ENCODE measurements around the gene FBN1. TPM values are rescaled to one million over a fixed set of nuclear protein-coding genes. Genes with fewer than 3 reads are reported as not detected.

FBN1 gene
- total RNA-seq, 1 experiment from 2014 or later = 5.2 TPM

DNA sequence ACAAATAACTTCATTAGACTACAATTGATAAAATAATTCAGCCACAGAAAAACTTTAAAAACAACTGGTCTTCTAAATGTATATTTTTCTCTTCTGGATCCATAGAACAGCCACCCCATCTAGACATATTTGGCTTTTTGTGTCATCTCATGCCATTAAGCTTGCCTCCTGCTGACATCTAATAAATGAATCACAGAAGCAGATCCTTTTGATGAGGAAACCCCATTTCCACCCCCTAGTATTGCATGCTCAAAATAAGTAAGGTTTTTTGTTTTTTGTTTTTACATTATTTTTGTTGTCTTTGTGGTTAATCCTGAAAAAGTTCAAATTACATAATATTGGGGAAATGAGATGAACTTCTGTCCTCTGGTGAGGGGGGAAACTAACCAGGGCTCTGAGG is 219.5 kb downstream of the FBN1 start:
- Mint-ChIP-seq H3K36me3 (no peaks in the 10 kb centered on the region), H3K27ac (no peak overlapping the region), H3K9me3 (no peaks in the 10 kb centered on the region), H3K4me3 (no peak overlapping the region), H3K4me1 (peaks cover 16% of the 10 kb centered on the region), H3K27me3 (ENCODE audit: low read depth) (no peaks in the 10 kb centered on the region)
- TF ChIP-seq CBFB (CRISPR knock-in tag; IDR thresholded peaks at IDR 0.05; ENCODE audit: low read depth) (no peak), FOXK1 (CRISPR knock-in tag; IDR thresholded peaks at IDR 0.05) (no peak)
- TF ChIP-seq, protein P1, sequence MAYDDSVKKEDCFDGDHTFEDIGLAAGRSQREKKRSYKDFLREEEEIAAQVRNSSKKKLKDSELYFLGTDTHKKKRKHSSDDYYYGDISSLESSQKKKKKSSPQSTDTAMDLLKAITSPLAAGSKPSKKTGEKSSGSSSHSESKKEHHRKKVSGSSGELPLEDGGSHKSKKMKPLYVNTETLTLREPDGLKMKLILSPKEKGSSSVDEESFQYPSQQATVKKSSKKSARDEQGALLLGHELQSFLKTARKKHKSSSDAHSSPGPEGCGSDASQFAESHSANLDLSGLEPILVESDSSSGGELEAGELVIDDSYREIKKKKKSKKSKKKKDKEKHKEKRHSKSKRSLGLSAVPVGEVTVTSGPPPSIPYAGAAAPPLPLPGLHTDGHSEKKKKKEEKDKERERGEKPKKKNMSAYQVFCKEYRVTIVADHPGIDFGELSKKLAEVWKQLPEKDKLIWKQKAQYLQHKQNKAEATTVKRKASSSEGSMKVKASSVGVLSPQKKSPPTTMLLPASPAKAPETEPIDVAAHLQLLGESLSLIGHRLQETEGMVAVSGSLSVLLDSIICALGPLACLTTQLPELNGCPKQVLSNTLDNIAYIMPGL (CRISPR knock-in tag; IDR thresholded peaks at IDR 0.05) = no peak
- POLR2A ChIA-PET = no interaction called here
- ATAC-seq (no peak), DNase-seq (ENCODE audit: low spot score) (no peak)
- CTCF ChIA-PET = no interaction called here

- ChIA-PET POLR2A (no interaction called here), CTCF (interaction anchor here (1.4 kb wide), 1 partner anchor 72 kb away, joined by 3 read pairs; no protein-coding TSS in a partner anchor)
- Mint-ChIP-seq H3K4me1 (peaks cover 16% of the 10 kb centered on the region), H3K4me3 (no peak overlapping the region), H3K27me3 (ENCODE audit: low read depth) (no peaks in the 10 kb centered on the region), H3K36me3 (no peaks in the 10 kb centered on the region), H3K27ac (no peak overlapping the region), H3K9me3 (no peaks in the 10 kb centered on the region)
- TF ChIP-seq NR3C1 (CRISPR knock-in tag; conservative IDR thresholded peaks at IDR 0.05; ENCODE audit: low read depth) (no peak), GRHL2 (CRISPR knock-in tag; IDR thresholded peaks at IDR 0.05; ENCODE audit: insufficient replicate concordance, severe bottlenecking) (no peak), NFE2L1 (CRISPR knock-in tag; IDR thresholded peaks at IDR 0.05) (no peak), ZNF423 (CRISPR knock-in tag; IDR thresholded peaks at IDR 0.05) (0 out of 2 replicates have a peak, but pooled peaks have one; percentile 49), USF2 (CRISPR knock-in tag; IDR thresholded peaks at IDR 0.05) (no peak), ZNF425 (CRISPR knock-in tag; conservative IDR thresholded peaks at IDR 0.05) (no peak), HMGA2 (CRISPR knock-in tag; IDR thresholded peaks at IDR 0.05) (no peak)
- no peak for DNase-seq (ENCODE audit: low spot score)
- ATAC-seq = no peak
Measured at GRCh38 chr15:48425051-48425450, 220.5 kb downstream of the FBN1 start.

DNA sequence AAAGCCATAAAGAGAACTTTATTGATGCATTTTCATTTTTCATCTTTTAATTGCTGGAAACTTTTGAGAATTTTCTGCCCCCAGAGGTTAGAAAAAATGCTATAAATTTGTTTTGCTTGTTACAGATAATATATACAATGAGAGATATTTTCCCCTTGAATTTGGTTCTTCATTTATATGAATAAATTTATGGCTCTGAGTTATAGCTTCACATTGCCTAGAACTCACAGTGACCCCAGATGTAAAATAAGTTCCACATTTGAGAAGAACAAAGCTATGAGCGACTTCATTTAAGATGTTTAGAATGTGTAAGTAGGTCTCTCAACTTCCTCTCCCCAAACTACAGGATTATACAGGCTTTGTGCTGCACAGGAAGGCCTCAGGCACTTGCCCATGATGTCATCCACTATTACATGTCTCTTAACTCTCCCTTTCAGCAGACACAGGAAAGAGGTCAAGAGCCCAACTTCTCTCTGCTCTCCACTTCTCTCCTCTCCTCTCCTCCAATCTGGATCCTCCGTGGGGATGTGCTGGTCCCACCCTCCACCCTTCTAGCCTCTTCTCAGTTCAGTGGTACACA is 221.5 kb downstream of the FBN1 start:
- no peaks in the 10 kb centered on the region for H3K36me3 Mint-ChIP-seq
- no peak overlapping the region for H3K27ac Mint-ChIP-seq
- ChIA-PET POLR2A (no interaction called here), CTCF (interaction anchor here (1.4 kb wide), 1 partner anchor 71 kb away, joined by 3 read pairs; no protein-coding TSS in a partner anchor)
- TF ChIP-seq TCF7 (CRISPR knock-in tag; IDR thresholded peaks at IDR 0.05; ENCODE audit: low read depth) = no peak
- TF ChIP-seq, protein P2, sequence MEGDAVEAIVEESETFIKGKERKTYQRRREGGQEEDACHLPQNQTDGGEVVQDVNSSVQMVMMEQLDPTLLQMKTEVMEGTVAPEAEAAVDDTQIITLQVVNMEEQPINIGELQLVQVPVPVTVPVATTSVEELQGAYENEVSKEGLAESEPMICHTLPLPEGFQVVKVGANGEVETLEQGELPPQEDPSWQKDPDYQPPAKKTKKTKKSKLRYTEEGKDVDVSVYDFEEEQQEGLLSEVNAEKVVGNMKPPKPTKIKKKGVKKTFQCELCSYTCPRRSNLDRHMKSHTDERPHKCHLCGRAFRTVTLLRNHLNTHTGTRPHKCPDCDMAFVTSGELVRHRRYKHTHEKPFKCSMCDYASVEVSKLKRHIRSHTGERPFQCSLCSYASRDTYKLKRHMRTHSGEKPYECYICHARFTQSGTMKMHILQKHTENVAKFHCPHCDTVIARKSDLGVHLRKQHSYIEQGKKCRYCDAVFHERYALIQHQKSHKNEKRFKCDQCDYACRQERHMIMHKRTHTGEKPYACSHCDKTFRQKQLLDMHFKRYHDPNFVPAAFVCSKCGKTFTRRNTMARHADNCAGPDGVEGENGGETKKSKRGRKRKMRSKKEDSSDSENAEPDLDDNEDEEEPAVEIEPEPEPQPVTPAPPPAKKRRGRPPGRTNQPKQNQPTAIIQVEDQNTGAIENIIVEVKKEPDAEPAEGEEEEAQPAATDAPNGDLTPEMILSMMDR (IDR thresholded peaks at IDR 0.05) = no peak
- H3K9me3 Mint-ChIP-seq = no peaks in the 10 kb centered on the region
- peaks cover 16% of the 10 kb centered on the region for H3K4me1 Mint-ChIP-seq
- DNase-seq (ENCODE audit: low spot score) (no peak), ATAC-seq (no peak)
- no peaks in the 10 kb centered on the region for H3K27me3 Mint-ChIP-seq (ENCODE audit: low read depth)
- no peak overlapping the region for H3K4me3 Mint-ChIP-seq

DNA sequence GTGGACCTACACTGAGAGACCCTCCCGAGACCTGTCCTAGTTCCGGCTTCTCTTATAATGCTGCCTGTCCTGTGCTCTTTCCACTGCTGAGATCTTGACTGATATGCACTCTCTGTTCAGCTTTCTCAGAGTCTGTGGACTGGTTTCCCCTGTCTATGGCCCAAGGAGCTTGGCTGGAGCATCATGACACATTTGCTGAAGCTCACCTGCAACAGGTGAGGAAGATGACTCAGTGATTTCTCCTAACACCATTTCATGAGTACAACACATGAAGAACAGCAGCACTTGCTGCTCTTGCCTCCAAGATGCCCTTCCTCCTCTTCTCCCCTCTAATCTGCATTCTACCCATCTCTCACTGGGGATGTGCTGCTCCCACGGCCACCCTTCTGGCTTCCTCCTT is 222.2 kb downstream of the FBN1 start:
- DNase-seq (ENCODE audit: low spot score) = no peak
- Mint-ChIP-seq H3K4me1 (peaks cover 16% of the 10 kb centered on the region), H3K27ac (no peak overlapping the region), H3K9me3 (no peaks in the 10 kb centered on the region), H3K27me3 (ENCODE audit: low read depth) (no peaks in the 10 kb centered on the region), H3K4me3 (no peak overlapping the region), H3K36me3 (no peaks in the 10 kb centered on the region)
- TF ChIP-seq, protein P3, sequence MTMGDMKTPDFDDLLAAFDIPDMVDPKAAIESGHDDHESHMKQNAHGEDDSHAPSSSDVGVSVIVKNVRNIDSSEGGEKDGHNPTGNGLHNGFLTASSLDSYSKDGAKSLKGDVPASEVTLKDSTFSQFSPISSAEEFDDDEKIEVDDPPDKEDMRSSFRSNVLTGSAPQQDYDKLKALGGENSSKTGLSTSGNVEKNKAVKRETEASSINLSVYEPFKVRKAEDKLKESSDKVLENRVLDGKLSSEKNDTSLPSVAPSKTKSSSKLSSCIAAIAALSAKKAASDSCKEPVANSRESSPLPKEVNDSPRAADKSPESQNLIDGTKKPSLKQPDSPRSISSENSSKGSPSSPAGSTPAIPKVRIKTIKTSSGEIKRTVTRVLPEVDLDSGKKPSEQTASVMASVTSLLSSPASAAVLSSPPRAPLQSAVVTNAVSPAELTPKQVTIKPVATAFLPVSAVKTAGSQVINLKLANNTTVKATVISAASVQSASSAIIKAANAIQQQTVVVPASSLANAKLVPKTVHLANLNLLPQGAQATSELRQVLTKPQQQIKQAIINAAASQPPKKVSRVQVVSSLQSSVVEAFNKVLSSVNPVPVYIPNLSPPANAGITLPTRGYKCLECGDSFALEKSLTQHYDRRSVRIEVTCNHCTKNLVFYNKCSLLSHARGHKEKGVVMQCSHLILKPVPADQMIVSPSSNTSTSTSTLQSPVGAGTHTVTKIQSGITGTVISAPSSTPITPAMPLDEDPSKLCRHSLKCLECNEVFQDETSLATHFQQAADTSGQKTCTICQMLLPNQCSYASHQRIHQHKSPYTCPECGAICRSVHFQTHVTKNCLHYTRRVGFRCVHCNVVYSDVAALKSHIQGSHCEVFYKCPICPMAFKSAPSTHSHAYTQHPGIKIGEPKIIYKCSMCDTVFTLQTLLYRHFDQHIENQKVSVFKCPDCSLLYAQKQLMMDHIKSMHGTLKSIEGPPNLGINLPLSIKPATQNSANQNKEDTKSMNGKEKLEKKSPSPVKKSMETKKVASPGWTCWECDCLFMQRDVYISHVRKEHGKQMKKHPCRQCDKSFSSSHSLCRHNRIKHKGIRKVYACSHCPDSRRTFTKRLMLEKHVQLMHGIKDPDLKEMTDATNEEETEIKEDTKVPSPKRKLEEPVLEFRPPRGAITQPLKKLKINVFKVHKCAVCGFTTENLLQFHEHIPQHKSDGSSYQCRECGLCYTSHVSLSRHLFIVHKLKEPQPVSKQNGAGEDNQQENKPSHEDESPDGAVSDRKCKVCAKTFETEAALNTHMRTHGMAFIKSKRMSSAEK (CRISPR knock-in tag; IDR thresholded peaks at IDR 0.05; ENCODE audit: borderline replicate concordance) = no peak
- TF ChIP-seq EMX1 (CRISPR knock-in tag; IDR thresholded peaks at IDR 0.05) (no peak), ELF4 (CRISPR knock-in tag; IDR thresholded peaks at IDR 0.05; ENCODE audit: low read depth) (no peak), CBFB (CRISPR knock-in tag; IDR thresholded peaks at IDR 0.05; ENCODE audit: low read depth) (no peak)
- ChIA-PET POLR2A (no interaction called here), CTCF (no interaction called here)
- ATAC-seq = no peak

All from WTC11 (cell line).